ENCODE results near the gene MRPS22. TPM values are rescaled to one million over a fixed set of nuclear protein-coding genes. Genes with fewer than 3 reads are reported as not detected.

Gene MRPS22
- total RNA-seq, 4 donors from 2014 or later: 40.1 to 60.9 (median 48.6) TPM

DNA sequence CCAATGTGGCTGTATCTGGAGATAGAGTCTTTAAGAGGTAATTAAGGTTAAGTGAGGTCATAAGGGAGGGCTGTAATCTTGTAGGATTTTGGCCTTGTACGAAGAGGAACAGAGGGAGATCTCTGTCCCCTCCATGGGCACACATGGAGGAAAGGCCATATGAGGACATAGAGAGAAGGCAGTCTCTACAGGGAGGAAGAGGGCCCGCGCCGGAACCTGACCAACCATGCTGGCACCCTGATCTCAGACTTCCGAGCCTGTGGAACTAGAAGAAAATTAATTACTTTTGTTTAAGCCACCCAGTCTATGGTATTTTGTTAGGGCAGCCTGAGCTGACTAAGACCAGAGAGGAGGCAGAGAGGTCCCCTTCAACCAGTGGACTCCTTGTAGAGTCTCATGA is 17.7 kb upstream of the MRPS22 start:
- no peak overlapping the region for H3K4me3 ChIP-seq (replicated peaks in 1 of 3)
- intact Hi-C loops (cut with DNase I): loop anchor here (5.0 kb wide), 1 partner anchor 214 kb away; no protein-coding TSS in a partner anchor
- 88 to 89% methylated on average over 5 of the region's 5 CpGs for WGBS, 2 donors

GRCh38 chr3:139326707-139327106 is 17.1 kb upstream of the MRPS22 start:
- no peak overlapping the region for H3K4me3 ChIP-seq (replicated peaks in 1 of 3)
- 88 to 92% methylated on average over 4 of the region's 4 CpGs for WGBS, 2 donors
- intact Hi-C loops (cut with DNase I): loop anchor here (5.0 kb wide), 1 partner anchor 214 kb away; no protein-coding TSS in a partner anchor

More for the DNA sequence above, 17.7 kb upstream of the MRPS22 start:
- no peak overlapping the region for H3K27ac ChIP-seq
- no peaks in the 10 kb centered on the region for H3K36me3 ChIP-seq
- H3K9me3 ChIP-seq: no peaks in the 10 kb centered on the region
- H3K4me1 ChIP-seq: no peaks in the 10 kb centered on the region
- H3K27me3 ChIP-seq: no peaks in the 10 kb centered on the region
- DNase-seq: no peak
- no peak for TF ChIP-seq POLR2A (IDR thresholded peaks at IDR 0.05)
- TF ChIP-seq, protein P1, sequence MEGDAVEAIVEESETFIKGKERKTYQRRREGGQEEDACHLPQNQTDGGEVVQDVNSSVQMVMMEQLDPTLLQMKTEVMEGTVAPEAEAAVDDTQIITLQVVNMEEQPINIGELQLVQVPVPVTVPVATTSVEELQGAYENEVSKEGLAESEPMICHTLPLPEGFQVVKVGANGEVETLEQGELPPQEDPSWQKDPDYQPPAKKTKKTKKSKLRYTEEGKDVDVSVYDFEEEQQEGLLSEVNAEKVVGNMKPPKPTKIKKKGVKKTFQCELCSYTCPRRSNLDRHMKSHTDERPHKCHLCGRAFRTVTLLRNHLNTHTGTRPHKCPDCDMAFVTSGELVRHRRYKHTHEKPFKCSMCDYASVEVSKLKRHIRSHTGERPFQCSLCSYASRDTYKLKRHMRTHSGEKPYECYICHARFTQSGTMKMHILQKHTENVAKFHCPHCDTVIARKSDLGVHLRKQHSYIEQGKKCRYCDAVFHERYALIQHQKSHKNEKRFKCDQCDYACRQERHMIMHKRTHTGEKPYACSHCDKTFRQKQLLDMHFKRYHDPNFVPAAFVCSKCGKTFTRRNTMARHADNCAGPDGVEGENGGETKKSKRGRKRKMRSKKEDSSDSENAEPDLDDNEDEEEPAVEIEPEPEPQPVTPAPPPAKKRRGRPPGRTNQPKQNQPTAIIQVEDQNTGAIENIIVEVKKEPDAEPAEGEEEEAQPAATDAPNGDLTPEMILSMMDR (IDR thresholded peaks at IDR 0.05): no peak

DNA sequence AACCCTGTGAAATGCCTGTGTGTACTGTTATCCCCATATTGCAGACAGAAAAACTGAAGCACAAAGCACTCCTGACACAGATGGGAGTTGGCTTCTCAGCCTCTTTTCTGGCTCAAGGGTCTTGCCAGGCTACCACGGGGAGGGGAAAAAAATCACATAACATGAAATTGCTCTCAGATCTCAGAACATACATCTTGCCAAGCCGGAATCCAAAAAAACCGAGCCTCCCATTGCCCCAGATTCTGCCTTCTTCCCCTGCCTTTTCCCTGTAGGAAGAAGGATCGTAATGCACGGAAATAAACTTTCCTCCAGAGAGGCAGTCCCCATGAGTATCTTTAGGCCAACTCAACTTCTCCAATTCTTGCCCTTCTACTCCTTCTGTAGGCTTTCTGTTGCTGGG is 16.6 kb upstream of the MRPS22 start:
- intact Hi-C loops (cut with DNase I): loop anchor here (5.0 kb wide), 1 partner anchor 215 kb away; no protein-coding TSS in a partner anchor

More at GRCh38 chr3:139326707-139327106, 17.1 kb upstream of the MRPS22 start:
- H3K27ac ChIP-seq: no peak overlapping the region
- H3K9me3 ChIP-seq: no peaks in the 10 kb centered on the region
- H3K4me1 ChIP-seq: no peaks in the 10 kb centered on the region
- no peak for DNase-seq
- no peak for TF ChIP-seq POLR2A (IDR thresholded peaks at IDR 0.05)
- TF ChIP-seq, protein P1 (IDR thresholded peaks at IDR 0.05): no peak
- H3K27me3 ChIP-seq: no peaks in the 10 kb centered on the region
- H3K36me3 ChIP-seq: no peaks in the 10 kb centered on the region

GRCh38 chr3:139327861-139328260 is 16.0 kb upstream of the MRPS22 start:
- DNase-seq: no peak
- H3K9me3 ChIP-seq: no peaks in the 10 kb centered on the region
- H3K4me1 ChIP-seq: no peaks in the 10 kb centered on the region
- H3K27ac ChIP-seq: no peak overlapping the region
- H3K4me3 ChIP-seq (replicated peaks in 1 of 3): no peak overlapping the region
- H3K27me3 ChIP-seq: no peaks in the 10 kb centered on the region
- no peaks in the 10 kb centered on the region for H3K36me3 ChIP-seq
- WGBS, 2 donors: 76 to 79% methylated on average over 6 to 7 of the region's 8 CpGs
- TF ChIP-seq, protein P1 (IDR thresholded peaks at IDR 0.05): no peak
- TF ChIP-seq POLR2A (IDR thresholded peaks at IDR 0.05): no peak
- intact Hi-C loops (cut with DNase I): loop anchor here (5.0 kb wide), 1 partner anchor 216 kb away; no protein-coding TSS in a partner anchor

More for the DNA sequence above, 16.6 kb upstream of the MRPS22 start:
- no peak for DNase-seq
- no peaks in the 10 kb centered on the region for H3K36me3 ChIP-seq
- H3K4me3 ChIP-seq (replicated peaks in 1 of 3): no peak overlapping the region
- H3K9me3 ChIP-seq: no peaks in the 10 kb centered on the region
- no peaks in the 10 kb centered on the region for H3K4me1 ChIP-seq
- no peaks in the 10 kb centered on the region for H3K27me3 ChIP-seq
- no peak overlapping the region for H3K27ac ChIP-seq
- TF ChIP-seq, protein P1 (IDR thresholded peaks at IDR 0.05): no peak
- no peak for TF ChIP-seq POLR2A (IDR thresholded peaks at IDR 0.05)
- 82 to 85% methylated on average over 5 of the region's 5 CpGs for WGBS, 2 donors

GRCh38 chr3:139328356-139328755 is 15.5 kb upstream of the MRPS22 start:
- WGBS, 2 donors: 87 to 91% methylated on average over 3 to 4 of the region's 4 CpGs
- no peak overlapping the region for H3K4me3 ChIP-seq (replicated peaks in 1 of 3)
- no peak for DNase-seq
- H3K4me1 ChIP-seq: no peaks in the 10 kb centered on the region
- no peaks in the 10 kb centered on the region for H3K27me3 ChIP-seq
- no peaks in the 10 kb centered on the region for H3K36me3 ChIP-seq
- intact Hi-C loops (cut with DNase I): loop anchor here (5.0 kb wide), 1 partner anchor 216 kb away; no protein-coding TSS in a partner anchor
- no peak for TF ChIP-seq POLR2A (IDR thresholded peaks at IDR 0.05)
- TF ChIP-seq, protein P1 (IDR thresholded peaks at IDR 0.05): no peak
- no peak overlapping the region for H3K27ac ChIP-seq
- H3K9me3 ChIP-seq: no peaks in the 10 kb centered on the region

Measured in thyroid gland (tissue), 4 donors.